Activated CD4-positive, CD25-positive, alpha-beta regulatory T cell treated with anti-CD3 and anti-CD28 coated beads, Interleukin-2, amount 50 U/mL, for 16 hours (primary cell): ENCODE measurements around the gene ABCC3.

Source experiments
- DNase-seq: peaks from one replicate; pipeline ENCODE4 v3.0.0-alpha.2; 2020; ENCODE audit warnings: low read depth, low spot score

Gene ABCC3

GRCh38 chr17:50642071-50642721 lies 7.5 kb downstream of the ABCC3 start:
- DNase-seq: no peak

GRCh38 chr17:50642722-50643656 lies 8.3 kb downstream of the ABCC3 start:
- DNase-seq: no peak

- DNase-seq: no peak
Observed at GRCh38 chr17:50645748-50646682, 11.3 kb downstream of the ABCC3 start.

GRCh38 chr17:50647187-50647586 lies 12.5 kb downstream of the ABCC3 start:
- DNase-seq: no peak

- no peak for DNase-seq
Observed at GRCh38 chr17:50649042-50649908, 14.6 kb downstream of the ABCC3 start.

- no peak for DNase-seq
Observed at GRCh38 chr17:50651661-50652060, 17.0 kb downstream of the ABCC3 start.

GRCh38 chr17:50653738-50654137 lies 19.1 kb downstream of the ABCC3 start:
- DNase-seq: no peak

- no peak for DNase-seq
Observed at GRCh38 chr17:50656509-50656908, 21.8 kb downstream of the ABCC3 start.

GRCh38 chr17:50657054-50657453 lies 22.4 kb downstream of the ABCC3 start:
- no peak for DNase-seq

GRCh38 chr17:50657627-50658026 lies 22.9 kb downstream of the ABCC3 start:
- DNase-seq: no peak

- no peak for DNase-seq
Observed at GRCh38 chr17:50658616-50659015, 23.9 kb downstream of the ABCC3 start.

- no peak for DNase-seq
Observed at GRCh38 chr17:50659179-50659578, 24.5 kb downstream of the ABCC3 start.

- no peak for DNase-seq
Observed at GRCh38 chr17:50660042-50660886, 25.6 kb downstream of the ABCC3 start.

- no peak for DNase-seq
Observed at GRCh38 chr17:50660887-50661345, 26.2 kb downstream of the ABCC3 start.

GRCh38 chr17:50661348-50661747 lies 26.7 kb downstream of the ABCC3 start:
- no peak for DNase-seq

GRCh38 chr17:50661795-50662391 lies 27.2 kb downstream of the ABCC3 start:
- no peak for DNase-seq

GRCh38 chr17:50662632-50663225 lies 28.0 kb downstream of the ABCC3 start:
- DNase-seq: no peak

- DNase-seq: no peak
Observed at GRCh38 chr17:50663812-50664374, 29.2 kb downstream of the ABCC3 start.
